A549 (cell line): Measurements from ENCODE around the gene SLC38A3. TPM values are rescaled to one million over a fixed set of nuclear protein-coding genes. Genes with fewer than 3 reads are reported as not detected.

ENCODE experiments used
- ATAC-seq, 2 experiments: fragments of 200-7000 bp in 1 of 2; fragments of >200 bp in 1 of 2; cut with Nextera tagmentation in 1 of 2; cut with Tn5 transposase in 1 of 2; 3 replicates each; pipeline versions ENCODE4 v1.8.0 to v1.9.1; 2018 to 2020; ENCODE audit warnings: mild to moderate bottlenecking in 1 of 2, moderate library complexity in 1 of 2
- CTCF ChIA-PET: fragments of 300-600 bp; sonication (Branson Sonifier 250); formaldehyde crosslinking; extraction: SDS; loops from one replicate; lab custom pipeline; 2021; ENCODE audit warnings: antibody characterized with exemption, inconsistent platforms; lab: Yijun Ruan, JAX
- POLR2A ChIA-PET: fragments of 350-600 bp; formaldehyde crosslinking; extraction: SDS; loops from one replicate; lab custom pipeline; 2021; ENCODE audit warnings: antibody characterized with exemption, inconsistent platforms; lab: Yijun Ruan, JAX
- DNase-seq, 2 experiments: peaks; one replicate each; pipeline versions ENCODE4 v3.0.0 to v3.0.0-alpha.2; 2011 to 2016; ENCODE audit warnings: low read depth in 1 of 2, low spot score in 1 of 2
- FAIRE-seq: peaks from 2 replicates; lab custom pipeline; 2011; peaks lifted over from hg19 to GRCh38; lab: Jason Lieb, UNC
- H3K27ac ChIP-seq, 2 experiments: fragments of >200 bp; sonication (Bioruptor Twin); formaldehyde crosslinking; 3 replicates each; pipeline ENCODE4 v1.5.1; 2016 to 2017
- H3K4me1 ChIP-seq: fragments of >200 bp; sonication (Bioruptor Twin); formaldehyde crosslinking; 3 replicates; pipeline ENCODE4 v1.6.1; 2016
- H3K4me2 ChIP-seq: fragments of >200 bp; sonication (Bioruptor Twin); formaldehyde crosslinking; 3 replicates; pipeline ENCODE4 v1.6.1; 2016
- H3K4me3 ChIP-seq: fragments of >200 bp; sonication (Bioruptor Twin); formaldehyde crosslinking; 3 replicates; pipeline ENCODE4 v1.5.1; 2016
- H3K9me3 ChIP-seq: fragments of >200 bp; sonication (Bioruptor Twin); formaldehyde crosslinking; 3 replicates; pipeline ENCODE4 v1.6.1; 2016
- BHLHE40 ChIP-seq: IDR thresholded peaks from 2 replicates; pipeline ENCODE4 v1.6.1; 2012; ENCODE audit warnings: low read depth, low read length, inconsistent platforms
- EP300 ChIP-seq, 2 experiments: fragments of >200 bp; sonication (Bioruptor Twin); formaldehyde crosslinking; IDR thresholded peaks; 2 replicates in 1 of 2; 3 replicates in 1 of 2; pipeline ENCODE4 v1.6.1; 2016 to 2017
- ESRRA ChIP-seq: fragments of 150-350 bp; IDR thresholded peaks from 2 replicates; pipeline ENCODE4 v1.6.1; 2014; ENCODE audit warnings: mild to moderate bottlenecking, low read length, borderline replicate concordance
- FOSL2 ChIP-seq, 2 experiments: fragments of 450-650 bp in 1 of 2; fragments of >200 bp in 1 of 2; sonication (Bioruptor Twin) in 1 of 2; formaldehyde crosslinking; IDR thresholded peaks; 2 replicates each; pipeline versions ENCODE4 v1.5.0 to v1.6.1; 2016 to 2020; ENCODE audit warnings: mild to moderate bottlenecking in 1 of 2, moderate library complexity in 1 of 2
- GATA3 ChIP-seq: IDR thresholded peaks from 2 replicates; pipeline ENCODE4 v1.6.1; 2012; ENCODE audit warnings: borderline replicate concordance
- HEYL ChIP-seq: fragments of 250-450 bp; sonication (Bioruptor Pico); IDR thresholded peaks from 2 replicates; pipeline ENCODE4 v1.8.0; 2021; ENCODE audit warnings: mild to moderate bottlenecking, moderate library complexity
- MYC ChIP-seq: IDR thresholded peaks from 2 replicates; pipeline ENCODE4 v1.6.1; 2012; ENCODE audit warnings: mild to moderate bottlenecking, inconsistent platforms, low read length, improper control_type of control experiment, borderline replicate concordance
- POLR2A ChIP-seq: IDR thresholded peaks from 2 replicates; pipeline ENCODE4 v1.6.1; 2012; ENCODE audit warnings: mild to moderate bottlenecking, low read length
- RARB ChIP-seq: fragments of 250-450 bp; sonication (Bioruptor Pico); IDR thresholded peaks from 2 replicates; pipeline ENCODE4 v1.8.0; 2021; ENCODE audit warnings: mild to moderate bottlenecking, moderate library complexity
- SMC3 ChIP-seq: fragments of >200 bp; sonication (Bioruptor Twin); formaldehyde crosslinking; IDR thresholded peaks from 3 replicates; pipeline ENCODE4 v1.6.1; 2018; ENCODE audit warnings: inconsistent platforms
- SREBF2 ChIP-seq: fragments of 450-650 bp; IDR thresholded peaks from 2 replicates; pipeline ENCODE4 v1.6.1; 2014; ENCODE audit warnings: mild to moderate bottlenecking, moderate library complexity
- TP53 ChIP-seq: fragments of 250-450 bp; sonication (Bioruptor Pico); IDR thresholded peaks from 2 replicates; pipeline ENCODE4 v1.5.0; 2021; ENCODE audit warnings: mild to moderate bottlenecking, moderate library complexity
- ZC3H11A ChIP-seq: fragments of 450-650 bp; IDR thresholded peaks from 2 replicates; pipeline ENCODE4 v1.6.1; 2014; ENCODE audit warnings: antibody characterized with exemption, mild to moderate bottlenecking
- ZSCAN20 ChIP-seq: fragments of 250-450 bp; sonication (Bioruptor Pico); IDR thresholded peaks from 2 replicates; pipeline ENCODE4 v1.8.0; 2022; ENCODE audit warnings: mild to moderate bottlenecking, moderate library complexity
- WGBS: methylation state at CpG from one replicate; pipeline ENCODE4 v1.1.6; 2017; ENCODE audit errors: missing lambda C conversion rate; 5-methylcytosine and 5-hydroxymethylcytosine counted together
- polyA plus RNA-seq, 4 experiments: library from polyadenylated mRNA; depleted of rRNA in 3 of 4; stranded (reverse); fragments of >200 nt; fragmentation: RNase III in 1 of 4; extraction: RNeasy Plus Mini Kit Qiagen cat#74134 plus additional on column Dnase treatment in 1 of 4; gene quantifications; 2 replicates in 3 of 4; 3 replicates in 1 of 4; pipeline ENCODE4 v1.2.3, GENCODE V29; 2011 to 2017
- TF ChIP-seq, protein P1 (sequence below): fragments of 200-600 bp; sonication (generic); IDR thresholded peaks from 2 replicates; pipeline ENCODE4 v1.6.1; 2016; ENCODE audit warnings: antibody characterized with exemption, mild to moderate bottlenecking, moderate library complexity
- TF ChIP-seq, protein P2 (sequence below): fragments of >200 bp; sonication (Bioruptor Twin); formaldehyde crosslinking; IDR thresholded peaks from 3 replicates; pipeline ENCODE4 v1.6.1; 2016

SLC38A3 gene
- polyA plus RNA-seq, 2 of the 4 experiments (the other 2 are of a cell fraction) = 0.05 TPM; not detected in 1

DNA sequence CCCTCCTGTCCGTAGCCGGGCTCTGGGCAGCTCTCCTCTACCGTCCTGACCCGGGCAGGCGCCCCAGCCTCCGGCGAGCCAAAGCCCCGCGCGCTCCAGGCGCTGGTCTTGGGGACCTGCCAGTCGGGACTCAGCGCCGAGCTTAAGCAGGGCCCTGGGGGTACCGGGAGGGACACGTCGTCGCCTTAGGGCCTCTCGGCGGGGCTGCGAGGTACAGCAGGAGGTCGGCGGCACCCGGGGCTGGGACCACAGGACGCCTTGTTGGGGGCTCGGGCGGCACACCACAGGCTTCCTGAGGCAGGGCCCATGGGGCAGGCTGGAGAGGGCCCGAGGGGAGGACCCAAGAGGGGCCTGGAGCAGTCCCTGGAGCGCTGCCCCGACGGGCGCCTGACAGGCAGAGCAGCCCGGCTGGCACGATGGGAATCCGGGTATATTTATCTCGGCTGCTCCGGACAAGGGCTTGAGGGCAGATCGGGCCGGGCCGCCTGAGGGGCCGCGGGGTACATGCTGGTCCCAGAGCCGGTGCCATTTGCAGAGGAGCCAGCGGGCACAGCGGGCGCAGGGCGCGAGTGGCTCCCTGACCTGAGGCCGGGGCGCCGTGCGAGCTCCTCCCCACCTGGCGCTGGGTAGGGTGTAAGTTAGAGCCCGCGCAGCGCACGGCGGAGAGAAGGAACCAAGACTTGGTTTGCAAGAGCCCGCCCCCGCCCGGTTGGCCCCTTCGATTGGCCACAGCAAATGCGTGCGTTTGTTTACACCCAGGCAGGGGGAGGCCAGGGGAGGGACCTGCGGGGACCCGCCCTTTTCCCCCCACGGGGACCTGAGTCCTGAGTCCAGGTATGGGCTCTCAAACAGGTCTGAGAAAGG, 574 bp downstream of the SLC38A3 start:
- H3K27ac ChIP-seq = no peak overlapping the region
- POLR2A ChIA-PET = no interaction called here
- DNase-seq (no peak), FAIRE-seq (no peak), ATAC-seq (no peak)
- no peaks in the 10 kb centered on the region for H3K9me3 ChIP-seq
- no peaks in the 10 kb centered on the region; the same call in 2 of the 3 replicates for H3K4me1 ChIP-seq
- no peak for TF ChIP-seq BHLHE40
- no peak for TF ChIP-seq SREBF2
- TF ChIP-seq RARB (CRISPR knock-in tag) = no peak
- TF ChIP-seq, protein P1, sequence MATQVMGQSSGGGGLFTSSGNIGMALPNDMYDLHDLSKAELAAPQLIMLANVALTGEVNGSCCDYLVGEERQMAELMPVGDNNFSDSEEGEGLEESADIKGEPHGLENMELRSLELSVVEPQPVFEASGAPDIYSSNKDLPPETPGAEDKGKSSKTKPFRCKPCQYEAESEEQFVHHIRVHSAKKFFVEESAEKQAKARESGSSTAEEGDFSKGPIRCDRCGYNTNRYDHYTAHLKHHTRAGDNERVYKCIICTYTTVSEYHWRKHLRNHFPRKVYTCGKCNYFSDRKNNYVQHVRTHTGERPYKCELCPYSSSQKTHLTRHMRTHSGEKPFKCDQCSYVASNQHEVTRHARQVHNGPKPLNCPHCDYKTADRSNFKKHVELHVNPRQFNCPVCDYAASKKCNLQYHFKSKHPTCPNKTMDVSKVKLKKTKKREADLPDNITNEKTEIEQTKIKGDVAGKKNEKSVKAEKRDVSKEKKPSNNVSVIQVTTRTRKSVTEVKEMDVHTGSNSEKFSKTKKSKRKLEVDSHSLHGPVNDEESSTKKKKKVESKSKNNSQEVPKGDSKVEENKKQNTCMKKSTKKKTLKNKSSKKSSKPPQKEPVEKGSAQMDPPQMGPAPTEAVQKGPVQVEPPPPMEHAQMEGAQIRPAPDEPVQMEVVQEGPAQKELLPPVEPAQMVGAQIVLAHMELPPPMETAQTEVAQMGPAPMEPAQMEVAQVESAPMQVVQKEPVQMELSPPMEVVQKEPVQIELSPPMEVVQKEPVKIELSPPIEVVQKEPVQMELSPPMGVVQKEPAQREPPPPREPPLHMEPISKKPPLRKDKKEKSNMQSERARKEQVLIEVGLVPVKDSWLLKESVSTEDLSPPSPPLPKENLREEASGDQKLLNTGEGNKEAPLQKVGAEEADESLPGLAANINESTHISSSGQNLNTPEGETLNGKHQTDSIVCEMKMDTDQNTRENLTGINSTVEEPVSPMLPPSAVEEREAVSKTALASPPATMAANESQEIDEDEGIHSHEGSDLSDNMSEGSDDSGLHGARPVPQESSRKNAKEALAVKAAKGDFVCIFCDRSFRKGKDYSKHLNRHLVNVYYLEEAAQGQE = no peak
- no peak for TF ChIP-seq FOSL2 (IDR thresholded peaks at IDR 0.05)
- TF ChIP-seq FOSL2 (CRISPR knock-in tag; IDR thresholded peaks at IDR 0.05) = no peak
- TF ChIP-seq ZSCAN20 (CRISPR knock-in tag) = no peak
- TF ChIP-seq ZC3H11A = no peak
- TF ChIP-seq POLR2A = no peak
- TF ChIP-seq, protein P2, sequence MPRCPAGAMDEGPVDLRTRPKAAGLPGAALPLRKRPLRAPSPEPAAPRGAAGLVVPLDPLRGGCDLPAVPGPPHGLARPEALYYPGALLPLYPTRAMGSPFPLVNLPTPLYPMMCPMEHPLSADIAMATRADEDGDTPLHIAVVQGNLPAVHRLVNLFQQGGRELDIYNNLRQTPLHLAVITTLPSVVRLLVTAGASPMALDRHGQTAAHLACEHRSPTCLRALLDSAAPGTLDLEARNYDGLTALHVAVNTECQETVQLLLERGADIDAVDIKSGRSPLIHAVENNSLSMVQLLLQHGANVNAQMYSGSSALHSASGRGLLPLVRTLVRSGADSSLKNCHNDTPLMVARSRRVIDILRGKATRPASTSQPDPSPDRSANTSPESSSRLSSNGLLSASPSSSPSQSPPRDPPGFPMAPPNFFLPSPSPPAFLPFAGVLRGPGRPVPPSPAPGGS = no peak
- no peak for TF ChIP-seq ESRRA
- TF ChIP-seq TP53 (CRISPR knock-in tag) = no peak
- no peak for TF ChIP-seq GATA3
- TF ChIP-seq MYC = no peak
- TF ChIP-seq HEYL (CRISPR knock-in tag) = no peak
- CTCF ChIA-PET = interaction anchor here (1.2 to 25.9 kb wide), 5 partner anchors 13 to 84 kb away, joined by 3 to 550 read pairs (median 7); partner anchors contain the start of gene GNAT1
- 91% methylated on average over 10 of the region's 67 CpGs for WGBS
- H3K4me2 ChIP-seq = peak overlapping the region; percentile 61; the same call in 2 of the 3 replicates
- H3K4me3 ChIP-seq = no peak overlapping the region

DNA sequence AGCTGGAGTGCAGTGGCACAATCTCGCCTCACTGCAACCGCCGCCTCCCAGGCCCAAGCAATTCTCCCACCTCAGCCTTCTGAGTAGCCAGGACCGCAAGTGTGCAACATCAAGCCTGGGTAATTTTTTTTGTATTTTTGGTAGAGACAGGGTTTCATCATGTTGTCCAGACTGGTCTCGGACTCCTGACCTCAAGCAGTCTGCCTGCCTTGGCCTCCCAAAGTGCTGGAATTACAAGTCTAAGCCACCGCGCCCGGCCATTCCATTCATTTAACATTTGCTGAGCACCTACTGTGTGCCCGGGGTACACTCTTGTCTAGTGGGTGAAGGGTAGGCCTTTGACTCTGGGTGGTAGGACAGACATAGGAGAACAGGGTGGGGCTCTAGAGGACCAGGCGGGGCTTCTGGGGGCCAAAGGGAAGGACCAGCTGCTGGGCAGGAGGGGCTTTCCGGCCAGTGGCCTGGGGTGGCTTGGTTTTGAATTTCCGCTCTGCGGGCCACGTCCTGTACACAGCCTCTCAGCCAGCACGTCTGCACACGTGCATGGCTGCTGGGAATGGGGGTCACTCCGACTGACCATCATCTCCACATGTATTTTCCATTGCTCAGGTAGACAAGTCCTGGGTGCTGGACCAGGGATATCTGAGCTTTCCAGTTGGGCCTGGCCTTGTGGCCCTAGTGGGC, 2.4 kb downstream of the SLC38A3 start:
- ATAC-seq = no peak
- no peak for FAIRE-seq
- CTCF ChIA-PET = interaction anchor here (0.6 to 25.9 kb wide), 6 partner anchors 17 to 111 kb away, joined by 3 to 550 read pairs (median 5); partner anchors contain the start of gene GNAT1
- no peak for DNase-seq
- no peak overlapping the region for H3K27ac ChIP-seq
- no peaks in the 10 kb centered on the region; the same call in 2 of the 3 replicates for H3K4me1 ChIP-seq
- TF ChIP-seq SMC3 (no peak), ESRRA (no peak), EP300 (IDR thresholded peaks at IDR 0.05) (no peak), RARB (CRISPR knock-in tag) (no peak)
- TF ChIP-seq, all 56 proteins: peak for 0
- Histone ChIP-seq H3K4me2 (no peak overlapping the region), H3K4me3 (no peak overlapping the region), H3K9me3 (no peaks in the 10 kb centered on the region)
- 89% methylated on average over 16 of the region's 17 CpGs for WGBS
- POLR2A ChIA-PET = no interaction called here
